DMS79 (cell line): ENCODE results near the gene MED9.

Source experiments
- DNase-seq: peaks from one replicate; lab custom pipeline; 2025; lab: John Stamatoyannopoulos, UW

MED9 gene

GRCh38 chr17:17538417-17539391 is 61.9 kb downstream of the MED9 start:
- DNase-seq = peak; percentile 52

- no peak for DNase-seq
Observed at GRCh38 chr17:17539591-17539990, 62.8 kb downstream of the MED9 start.

- peak; percentile 32 for DNase-seq
Observed at GRCh38 chr17:17540278-17540906, 63.6 kb downstream of the MED9 start.

- no peak for DNase-seq
Observed at GRCh38 chr17:17540935-17541639, 64.3 kb downstream of the MED9 start.

GRCh38 chr17:17541640-17542001 is 64.8 kb downstream of the MED9 start:
- no peak for DNase-seq
